ENCODE data around the gene KPNA5. TPM values are rescaled to one million over a fixed set of nuclear protein-coding genes. Genes with fewer than 3 reads are reported as not detected.

The KPNA5 gene
- total RNA-seq, 2 experiments from 2014 or later = 12.4 to 12.6 TPM

DNA sequence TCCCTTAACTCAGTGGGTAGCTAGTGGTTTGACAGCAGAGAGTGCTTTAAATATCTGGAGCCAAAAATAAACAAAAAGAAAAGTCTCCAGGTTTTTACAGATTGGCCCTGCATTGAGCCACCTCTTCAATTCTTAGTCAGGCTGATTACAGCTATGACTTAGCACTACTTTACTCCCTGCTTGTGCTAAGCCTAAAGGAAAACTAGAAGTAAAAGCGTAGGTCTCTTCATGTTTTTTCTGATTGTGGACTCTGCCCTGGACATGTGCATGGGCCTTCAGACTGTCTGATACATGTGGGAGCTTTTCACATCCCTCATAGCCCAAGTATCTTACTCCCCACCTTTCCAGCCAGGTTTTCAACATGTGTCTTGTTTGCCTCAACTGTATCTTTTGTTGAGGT is 33.3 kb downstream of the KPNA5 start:
- no peaks in the 10 kb centered on the region for H3K4me1 ChIP-seq (ENCODE audit: insufficient read depth, low read length, poor library complexity, severe bottlenecking)
- H3K9me3 ChIP-seq (ENCODE audit: low read length) = no peaks in the 10 kb centered on the region
- H3K36me3 ChIP-seq (ENCODE audit: insufficient read depth, low read length) = peaks cover 73% of the 10 kb centered on the region
- TF ChIP-seq EZH2phosphoT487 (IDR thresholded peaks at IDR 0.05; ENCODE audit: borderline replicate concordance, low read depth, low read length) = no peak
- TF ChIP-seq, protein P1, sequence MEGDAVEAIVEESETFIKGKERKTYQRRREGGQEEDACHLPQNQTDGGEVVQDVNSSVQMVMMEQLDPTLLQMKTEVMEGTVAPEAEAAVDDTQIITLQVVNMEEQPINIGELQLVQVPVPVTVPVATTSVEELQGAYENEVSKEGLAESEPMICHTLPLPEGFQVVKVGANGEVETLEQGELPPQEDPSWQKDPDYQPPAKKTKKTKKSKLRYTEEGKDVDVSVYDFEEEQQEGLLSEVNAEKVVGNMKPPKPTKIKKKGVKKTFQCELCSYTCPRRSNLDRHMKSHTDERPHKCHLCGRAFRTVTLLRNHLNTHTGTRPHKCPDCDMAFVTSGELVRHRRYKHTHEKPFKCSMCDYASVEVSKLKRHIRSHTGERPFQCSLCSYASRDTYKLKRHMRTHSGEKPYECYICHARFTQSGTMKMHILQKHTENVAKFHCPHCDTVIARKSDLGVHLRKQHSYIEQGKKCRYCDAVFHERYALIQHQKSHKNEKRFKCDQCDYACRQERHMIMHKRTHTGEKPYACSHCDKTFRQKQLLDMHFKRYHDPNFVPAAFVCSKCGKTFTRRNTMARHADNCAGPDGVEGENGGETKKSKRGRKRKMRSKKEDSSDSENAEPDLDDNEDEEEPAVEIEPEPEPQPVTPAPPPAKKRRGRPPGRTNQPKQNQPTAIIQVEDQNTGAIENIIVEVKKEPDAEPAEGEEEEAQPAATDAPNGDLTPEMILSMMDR (conservative IDR thresholded peaks at IDR 0.05; ENCODE audit: low read length) = no peak
- DNase-seq (ENCODE audit: low spot score) = no peak
- no peak overlapping the region for H3K27ac ChIP-seq (ENCODE audit: low read depth, low read length, poor library complexity, severe bottlenecking)
- H3K9me2 ChIP-seq (ENCODE audit: insufficient read depth, low read length) = no peaks in the 10 kb centered on the region
- no TSS peak for BruUV-seq (replicated peaks)
- intact Hi-C loops (cut with micrococcal nuclease; ENCODE audit: unreplicated experiment) = no loop called here
- no peak overlapping the region for H2AFZ ChIP-seq (ENCODE audit: low read length)
- ChIA-PET CTCF (ENCODE audit: unreplicated experiment) (no interaction called here), POLR2A (interaction anchor here (0.6 to 1.2 kb wide), 2 partner anchors 53 to 278 kb away, joined by 3 read pairs; no protein-coding TSS in a partner anchor)
- no peaks in the 10 kb centered on the region for H4K20me1 ChIP-seq (ENCODE audit: insufficient read depth, low read length)
- no peak overlapping the region for H3K4me2 ChIP-seq (ENCODE audit: low read length)
- H3K4me3 ChIP-seq (ENCODE audit: low read depth, low read length, poor library complexity, severe bottlenecking) = no peak overlapping the region
- H3K79me2 ChIP-seq (ENCODE audit: insufficient read depth, low read depth, low read length) = no peaks in the 10 kb centered on the region

DNA sequence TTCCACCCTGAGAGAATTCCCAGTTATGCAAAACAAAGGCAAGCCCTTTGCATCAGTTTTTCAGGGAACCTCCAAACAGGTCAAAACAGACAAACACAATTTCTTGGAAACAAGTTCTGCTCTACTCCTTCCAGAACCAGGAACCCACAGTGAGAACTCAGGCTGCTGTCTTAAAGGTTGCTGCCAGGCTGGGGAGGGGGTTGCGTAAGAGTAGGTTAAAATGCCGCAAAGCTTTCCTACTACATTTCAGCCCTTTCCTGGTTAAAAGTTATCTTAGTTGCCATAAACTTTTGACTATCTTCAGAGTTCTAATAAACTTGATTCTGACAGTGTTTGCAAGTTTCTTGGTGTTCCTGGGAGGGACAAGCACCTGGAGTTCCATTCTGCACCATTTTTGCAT is 33.8 kb downstream of the KPNA5 start:
- TF ChIP-seq EZH2phosphoT487 (IDR thresholded peaks at IDR 0.05; ENCODE audit: borderline replicate concordance, low read depth, low read length) = no peak
- TF ChIP-seq, protein P1 (conservative IDR thresholded peaks at IDR 0.05; ENCODE audit: low read length) = no peak
- Histone ChIP-seq H3K36me3 (ENCODE audit: insufficient read depth, low read length) (peaks cover 74% of the 10 kb centered on the region), H3K4me3 (ENCODE audit: low read depth, low read length, poor library complexity, severe bottlenecking) (no peak overlapping the region), H3K27ac (ENCODE audit: low read depth, low read length, poor library complexity, severe bottlenecking) (no peak overlapping the region), H3K9me3 (ENCODE audit: low read length) (no peaks in the 10 kb centered on the region), H2AFZ (ENCODE audit: low read length) (no peak overlapping the region), H4K20me1 (ENCODE audit: insufficient read depth, low read length) (no peaks in the 10 kb centered on the region), H3K79me2 (ENCODE audit: insufficient read depth, low read depth, low read length) (no peaks in the 10 kb centered on the region), H3K4me1 (ENCODE audit: insufficient read depth, low read length, poor library complexity, severe bottlenecking) (no peaks in the 10 kb centered on the region), H3K9me2 (ENCODE audit: insufficient read depth, low read length) (no peaks in the 10 kb centered on the region), H3K4me2 (ENCODE audit: low read length) (no peak overlapping the region)
- no peak for DNase-seq (ENCODE audit: low spot score)
- intact Hi-C loops (cut with micrococcal nuclease; ENCODE audit: unreplicated experiment) = no loop called here
- ChIA-PET CTCF (ENCODE audit: unreplicated experiment) (no interaction called here), POLR2A (no interaction called here)
- BruUV-seq (replicated peaks) = no TSS peak

DNA sequence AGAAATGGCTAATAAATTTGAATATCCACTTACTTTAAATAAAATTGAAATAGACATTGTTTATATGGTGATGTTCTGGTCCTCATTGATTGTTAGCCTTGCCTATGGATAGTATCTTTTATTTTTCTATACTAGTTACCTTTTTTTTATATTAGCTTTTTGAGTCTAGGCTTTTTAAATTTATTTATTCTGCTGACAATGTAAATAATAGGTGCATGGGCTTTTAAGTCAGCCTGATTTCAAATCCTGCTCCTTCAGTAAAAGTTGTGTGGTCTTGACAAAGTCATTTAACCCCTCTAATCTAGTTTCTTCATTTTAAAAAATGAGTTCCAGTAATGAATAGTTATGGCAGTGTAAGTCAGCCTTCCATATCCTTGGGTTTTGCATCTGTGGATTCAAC is 45.9 kb downstream of the KPNA5 start:
- H3K36me3 ChIP-seq (ENCODE audit: insufficient read depth, low read length) = peaks cover 76% of the 10 kb centered on the region
- H3K79me2 ChIP-seq (ENCODE audit: insufficient read depth, low read depth, low read length) = no peaks in the 10 kb centered on the region
- no peak for TF ChIP-seq EZH2phosphoT487 (IDR thresholded peaks at IDR 0.05; ENCODE audit: borderline replicate concordance, low read depth, low read length)
- TF ChIP-seq, protein P1 (conservative IDR thresholded peaks at IDR 0.05; ENCODE audit: low read length) = no peak
- H3K9me2 ChIP-seq (ENCODE audit: insufficient read depth, low read length) = no peaks in the 10 kb centered on the region
- ChIA-PET POLR2A (interaction anchor here (0.9 to 1.5 kb wide), 2 partner anchors 11 to 16 kb away, joined by 4 read pairs; no protein-coding TSS in a partner anchor), CTCF (ENCODE audit: unreplicated experiment) (no interaction called here)
- no peak overlapping the region for H3K27ac ChIP-seq (ENCODE audit: low read depth, low read length, poor library complexity, severe bottlenecking)
- H3K9me3 ChIP-seq (ENCODE audit: low read length) = no peaks in the 10 kb centered on the region
- DNase-seq (ENCODE audit: low spot score) = no peak
- H3K4me3 ChIP-seq (ENCODE audit: low read depth, low read length, poor library complexity, severe bottlenecking) = no peak overlapping the region
- BruUV-seq (replicated peaks) = no TSS peak
- no peak overlapping the region for H3K4me2 ChIP-seq (ENCODE audit: low read length)
- intact Hi-C loops (cut with micrococcal nuclease; ENCODE audit: unreplicated experiment) = no loop called here
- H3K4me1 ChIP-seq (ENCODE audit: insufficient read depth, low read length, poor library complexity, severe bottlenecking) = no peaks in the 10 kb centered on the region
- H4K20me1 ChIP-seq (ENCODE audit: insufficient read depth, low read length) = no peaks in the 10 kb centered on the region
- H2AFZ ChIP-seq (ENCODE audit: low read length) = no peak overlapping the region

All from OCI-LY7 (cell line).